DMS79 (cell line): ENCODE results near the gene SBF1.
A peak's percentile ranks its signal among the peaks of the same experiment; 100 is the strongest.
"Not testable (repeated sequence)": the region's sequence is repeated elsewhere in the genome, so short reads cannot be mapped to it uniquely, and the experiment has no call there.

Source experiments
- DNase-seq: peaks from one replicate; lab custom pipeline; 2025; lab: John Stamatoyannopoulos, UW

Gene SBF1

GRCh38 chr22:50474710-50475651 is at the start of gene SBF1:
Gene SBF1 (minus strand): TSS chr22:50475035. CDS start chr22:50474840, 195 bp downstream.
- DNase-seq, result no peak

- no peak for DNase-seq
These were observed 49.2 kb upstream of the SBF1 start for GRCh38 chr22:50523806-50524675.

GRCh38 chr22:50523458-50523805 is 48.6 kb upstream of the SBF1 start:
- no peak for DNase-seq

- DNase-seq, result no peak
These were observed 48.1 kb upstream of the SBF1 start for GRCh38 chr22:50522806-50523438.

- no peak for DNase-seq
These were observed 47.5 kb upstream of the SBF1 start for GRCh38 chr22:50522208-50522805.

GRCh38 chr22:50521710-50522109 is 46.9 kb upstream of the SBF1 start:
- no peak for DNase-seq

- DNase-seq, result no peak
These were observed 46.1 kb upstream of the SBF1 start for GRCh38 chr22:50520826-50521453.

- not testable (repeated sequence) for DNase-seq
These were observed 45.3 kb upstream of the SBF1 start for GRCh38 chr22:50520184-50520583.

- no peak for DNase-seq
These were observed 44.3 kb upstream of the SBF1 start for GRCh38 chr22:50519151-50519550.

GRCh38 chr22:50518606-50519005 is 43.8 kb upstream of the SBF1 start:
- no peak for DNase-seq

GRCh38 chr22:50517495-50518260 is 42.8 kb upstream of the SBF1 start:
- DNase-seq, result no peak

GRCh38 chr22:50516891-50517290 is 42.1 kb upstream of the SBF1 start:
- DNase-seq, result no peak

GRCh38 chr22:50516068-50516467 is 41.2 kb upstream of the SBF1 start:
- DNase-seq, result no peak

GRCh38 chr22:50513175-50513574 is 38.3 kb upstream of the SBF1 start:
- DNase-seq, result no peak

- DNase-seq, result no peak
These were observed 34.1 kb upstream of the SBF1 start for GRCh38 chr22:50508897-50509296.

- DNase-seq, result peak; percentile 73
These were observed 33.4 kb upstream of the SBF1 start, which contains the start of gene NCAPH2 for GRCh38 chr22:50507991-50508884. Gene NCAPH2 (plus strand): TSS chr22:50508224. CDS start chr22:50508338, 114 bp downstream.

GRCh38 chr22:50507421-50507990 is 32.7 kb upstream of the SBF1 start, which contains the start of gene LMF2:
Gene LMF2 (minus strand): TSS chr22:50507702. CDS start chr22:50507675, 27 bp downstream.
- peak; percentile 71 for DNase-seq

GRCh38 chr22:50506611-50507420 is 32.0 kb upstream of the SBF1 start:
- DNase-seq, result no peak
